GM12873 (cell line): ENCODE data around the gene RNF130.

ENCODE experiments used
- TF ChIP-seq, protein P1 (sequence below): IDR thresholded peaks from 2 replicates; pipeline ENCODE4 v1.5.1; 2012; ENCODE audit warnings: low read depth, mild to moderate bottlenecking, moderate library complexity, low read length, control low read depth; ENCODE audit not compliant: insufficient read depth; ENCODE audit errors: missing control alignments

The RNF130 gene

DNA sequence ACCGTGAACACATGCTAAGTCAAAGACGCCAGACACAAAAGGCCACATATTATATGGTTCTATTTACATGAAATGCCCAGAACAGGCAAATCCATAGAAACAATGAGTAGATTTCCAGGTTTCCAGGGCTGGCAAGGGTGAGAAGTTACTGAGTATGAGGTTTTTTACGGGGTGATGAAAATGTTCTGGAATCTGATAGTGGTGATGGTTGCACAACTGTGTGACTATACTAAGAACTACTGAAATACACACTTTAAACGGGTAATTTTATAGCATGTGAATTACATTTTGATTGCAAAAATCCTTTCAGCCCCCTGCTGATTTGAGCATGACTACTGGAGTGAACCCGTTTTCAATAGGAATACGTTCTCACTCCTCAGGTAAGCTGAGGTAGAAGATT lies 117.1 kb downstream of the RNF130 start:
- TF ChIP-seq, protein P1, sequence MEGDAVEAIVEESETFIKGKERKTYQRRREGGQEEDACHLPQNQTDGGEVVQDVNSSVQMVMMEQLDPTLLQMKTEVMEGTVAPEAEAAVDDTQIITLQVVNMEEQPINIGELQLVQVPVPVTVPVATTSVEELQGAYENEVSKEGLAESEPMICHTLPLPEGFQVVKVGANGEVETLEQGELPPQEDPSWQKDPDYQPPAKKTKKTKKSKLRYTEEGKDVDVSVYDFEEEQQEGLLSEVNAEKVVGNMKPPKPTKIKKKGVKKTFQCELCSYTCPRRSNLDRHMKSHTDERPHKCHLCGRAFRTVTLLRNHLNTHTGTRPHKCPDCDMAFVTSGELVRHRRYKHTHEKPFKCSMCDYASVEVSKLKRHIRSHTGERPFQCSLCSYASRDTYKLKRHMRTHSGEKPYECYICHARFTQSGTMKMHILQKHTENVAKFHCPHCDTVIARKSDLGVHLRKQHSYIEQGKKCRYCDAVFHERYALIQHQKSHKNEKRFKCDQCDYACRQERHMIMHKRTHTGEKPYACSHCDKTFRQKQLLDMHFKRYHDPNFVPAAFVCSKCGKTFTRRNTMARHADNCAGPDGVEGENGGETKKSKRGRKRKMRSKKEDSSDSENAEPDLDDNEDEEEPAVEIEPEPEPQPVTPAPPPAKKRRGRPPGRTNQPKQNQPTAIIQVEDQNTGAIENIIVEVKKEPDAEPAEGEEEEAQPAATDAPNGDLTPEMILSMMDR, result no peak

DNA sequence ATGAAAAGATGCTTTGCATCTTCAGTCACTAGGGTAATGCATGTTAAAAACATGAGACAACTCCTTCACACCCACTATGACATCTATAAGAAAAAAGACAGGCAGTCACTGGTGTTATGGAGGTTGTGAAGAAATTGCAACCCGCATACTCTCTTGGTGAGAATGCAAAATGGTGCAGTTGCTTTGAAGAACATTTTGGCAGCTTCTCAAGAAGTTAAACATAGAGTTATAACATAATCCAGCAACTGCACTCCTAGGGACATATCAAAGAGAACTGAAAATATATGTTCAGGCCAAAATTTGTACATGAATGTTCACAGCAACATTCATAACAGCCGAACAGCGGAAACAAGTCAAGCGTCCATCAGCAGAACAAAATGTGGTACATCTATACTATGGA lies 117.6 kb downstream of the RNF130 start:
- TF ChIP-seq, protein P1, result no peak

DNA sequence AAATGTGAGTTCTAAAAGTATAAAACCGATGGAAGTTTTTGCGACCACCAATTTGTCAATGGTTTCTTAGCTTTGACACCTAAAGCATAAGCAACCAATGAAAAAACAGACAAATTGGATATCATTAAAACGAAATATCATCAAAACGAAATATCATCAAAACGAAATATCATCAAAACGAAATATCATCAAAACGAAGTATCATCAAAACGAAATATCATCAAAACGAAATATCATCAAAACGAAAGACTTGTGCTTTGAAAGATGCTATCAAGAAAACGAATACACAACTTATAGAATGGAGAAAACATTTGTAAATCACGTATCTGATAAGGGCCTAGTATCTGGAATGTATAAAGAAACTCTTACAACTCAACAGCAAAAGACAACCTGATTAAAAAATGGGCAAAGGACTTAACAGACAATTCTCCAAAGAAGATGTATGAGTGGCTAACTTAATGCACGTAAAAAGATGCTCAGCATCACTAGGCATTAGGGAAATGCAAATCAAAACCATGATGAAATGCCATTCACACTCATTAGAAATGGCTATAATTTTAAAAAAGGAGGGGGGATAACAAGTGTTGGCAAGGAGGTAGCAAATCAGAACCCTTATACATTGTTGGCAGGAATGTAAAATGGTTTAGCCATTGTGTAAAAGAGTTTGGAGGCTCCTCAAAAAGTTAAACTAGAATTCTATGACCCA lies 134.4 kb downstream of the RNF130 start:
- TF ChIP-seq, protein P1, result no peak

DNA sequence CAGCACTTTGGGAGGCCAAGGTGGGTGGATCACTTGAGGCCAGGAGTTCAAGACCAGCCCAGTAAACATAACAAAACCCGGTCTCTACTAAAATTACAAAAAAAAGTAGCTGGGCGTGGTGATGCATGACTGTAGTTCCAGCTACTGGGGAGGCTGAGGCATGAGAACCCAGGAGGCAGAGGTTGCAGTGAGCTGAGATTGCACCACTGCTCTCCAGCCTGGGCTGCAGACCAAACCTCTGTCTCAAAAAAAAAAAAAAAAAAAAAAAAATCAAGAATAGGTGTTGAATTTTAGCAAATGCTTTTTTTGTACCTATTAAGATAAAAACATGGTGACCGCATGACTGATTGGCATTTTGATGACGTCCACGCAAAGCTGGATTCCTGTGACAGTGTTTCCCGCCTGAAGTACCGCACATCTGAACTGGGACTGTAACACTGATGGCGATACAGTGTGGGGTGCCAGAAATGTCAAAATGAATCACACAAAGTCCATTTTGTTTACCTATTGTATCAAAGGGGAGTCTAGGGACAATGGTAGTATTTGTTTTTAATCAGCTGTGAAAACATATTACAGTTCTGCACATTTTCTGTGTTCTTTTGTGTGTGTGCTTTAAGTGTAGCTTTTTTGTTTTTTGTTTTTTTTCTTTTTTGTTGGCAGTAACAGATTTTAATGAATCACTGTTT lies 140.6 kb downstream of the RNF130 start:
- TF ChIP-seq, protein P1, result no peak

DNA sequence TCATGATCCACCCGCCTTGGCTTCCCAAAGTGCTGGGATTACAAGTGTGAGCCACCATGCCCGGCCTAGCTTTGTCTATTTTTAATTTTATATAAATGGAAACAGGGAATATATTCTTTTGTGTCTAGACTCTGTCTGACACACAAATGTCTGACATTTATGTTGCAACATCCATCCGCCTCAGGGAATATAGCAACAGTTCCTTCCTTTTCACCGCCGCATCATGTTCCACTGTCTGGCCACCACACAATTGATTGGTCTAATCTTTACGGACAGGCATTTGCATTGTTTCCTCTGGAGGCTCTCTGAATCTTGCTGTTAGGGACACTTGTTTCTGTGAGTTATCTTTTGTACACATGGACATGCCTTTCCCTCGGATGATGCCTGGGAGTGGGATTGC lies 143.7 kb downstream of the RNF130 start:
- TF ChIP-seq, protein P1, result no peak

DNA sequence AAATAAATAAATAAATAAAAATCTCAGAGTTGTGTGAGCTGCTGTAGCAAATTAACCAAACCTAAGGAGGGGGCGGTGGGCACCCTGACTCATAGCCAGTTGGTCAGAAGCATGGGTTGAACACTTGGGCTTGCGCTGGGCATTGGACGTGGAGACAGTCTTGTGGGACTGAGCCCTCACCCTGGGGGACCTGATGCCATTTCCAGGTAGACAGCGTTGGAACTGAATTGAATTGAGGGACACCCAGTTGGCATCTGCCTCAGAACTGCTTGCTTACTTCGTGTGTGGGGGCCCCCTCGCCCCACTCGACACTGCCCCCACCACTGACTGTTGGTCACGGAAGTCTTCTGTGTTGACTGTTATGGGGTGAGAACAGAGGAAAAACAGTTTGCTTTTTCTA lies 144.9 kb downstream of the RNF130 start:
- TF ChIP-seq, protein P1, result no peak

DNA sequence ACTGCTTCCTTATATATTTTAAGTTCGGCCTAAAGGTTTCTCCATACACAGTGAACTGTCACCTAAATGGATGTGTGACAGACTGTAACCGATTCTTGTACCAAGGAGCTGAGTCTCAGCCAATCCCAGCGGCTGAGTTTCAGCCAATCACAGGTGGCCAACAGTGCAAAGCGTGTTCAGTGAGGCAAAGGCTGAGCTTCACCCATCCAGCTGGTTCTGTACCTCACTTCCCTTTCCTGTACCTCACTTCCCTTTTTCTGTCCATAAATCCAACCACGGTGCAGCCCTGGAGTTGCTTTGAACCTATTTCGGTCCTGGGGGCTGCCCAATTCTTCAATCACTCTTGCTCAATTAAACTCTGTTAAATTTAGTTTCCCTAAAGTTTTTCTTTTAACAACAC lies 148.1 kb downstream of the RNF130 start:
- TF ChIP-seq, protein P1, result no peak
